ENCODE measurements around the gene LRRC15. TPM values are rescaled to one million over a fixed set of nuclear protein-coding genes. Genes with fewer than 3 reads are reported as not detected.

The LRRC15 gene
- total RNA-seq, 1 experiment from 2014 or later: 0.28 TPM

DNA sequence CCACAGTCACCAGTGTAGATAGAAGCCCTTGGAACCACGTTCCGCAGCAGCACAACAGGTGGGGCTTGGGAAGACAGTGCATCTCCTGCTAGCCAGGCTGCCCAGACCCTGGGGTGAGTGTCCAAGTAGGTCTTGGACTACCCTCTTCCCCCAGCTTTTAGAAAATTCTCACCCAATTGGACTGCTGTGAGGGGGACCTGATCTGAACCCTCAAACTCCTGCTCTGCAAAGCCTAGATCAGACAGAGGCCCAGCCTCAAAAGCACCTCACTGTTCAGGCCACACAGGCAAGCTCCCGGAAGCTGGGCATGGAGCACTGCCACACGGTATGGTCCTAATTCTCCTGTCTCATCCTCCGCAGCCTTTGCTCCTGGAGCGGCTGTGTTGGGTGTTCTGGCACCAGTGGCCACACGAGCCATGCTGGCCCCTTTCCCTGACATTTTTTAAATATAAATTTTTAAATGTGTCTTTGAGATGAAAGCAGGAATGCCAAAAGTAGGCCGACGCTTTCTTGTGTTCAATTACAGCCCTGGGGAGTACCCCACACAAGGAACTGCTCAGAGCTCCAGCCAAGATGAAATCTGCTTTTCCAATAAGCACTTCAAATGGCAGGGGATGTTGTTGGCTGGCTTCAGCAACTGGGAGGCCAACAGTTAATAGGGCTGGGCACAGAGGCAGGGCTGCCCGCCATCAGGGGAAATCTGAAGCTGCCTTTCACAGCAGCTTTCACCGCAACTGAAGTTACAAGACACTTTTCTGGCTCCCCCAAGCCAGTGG, 59.3 kb downstream of the LRRC15 start:
- peaks cover 15% of the 10 kb centered on the region for H3K4me1 ChIP-seq (ENCODE audit: control insufficient read depth, insufficient read depth, low read length)
- no peaks in the 10 kb centered on the region for H3K9me3 ChIP-seq (ENCODE audit: control insufficient read depth, insufficient read depth, low read depth, low read length)
- H3K36me3 ChIP-seq (ENCODE audit: control insufficient read depth, insufficient read depth, low read length): no peaks in the 10 kb centered on the region
- no peak overlapping the region for H3K4me3 ChIP-seq (ENCODE audit: low read depth in 2 of 2, low read length in 2 of 2)
- no peak overlapping the region for H3K27ac ChIP-seq (ENCODE audit: low read length)
- intact Hi-C loops (cut with micrococcal nuclease; ENCODE audit: unreplicated experiment): no loop called here
- TF ChIP-seq, protein P1, sequence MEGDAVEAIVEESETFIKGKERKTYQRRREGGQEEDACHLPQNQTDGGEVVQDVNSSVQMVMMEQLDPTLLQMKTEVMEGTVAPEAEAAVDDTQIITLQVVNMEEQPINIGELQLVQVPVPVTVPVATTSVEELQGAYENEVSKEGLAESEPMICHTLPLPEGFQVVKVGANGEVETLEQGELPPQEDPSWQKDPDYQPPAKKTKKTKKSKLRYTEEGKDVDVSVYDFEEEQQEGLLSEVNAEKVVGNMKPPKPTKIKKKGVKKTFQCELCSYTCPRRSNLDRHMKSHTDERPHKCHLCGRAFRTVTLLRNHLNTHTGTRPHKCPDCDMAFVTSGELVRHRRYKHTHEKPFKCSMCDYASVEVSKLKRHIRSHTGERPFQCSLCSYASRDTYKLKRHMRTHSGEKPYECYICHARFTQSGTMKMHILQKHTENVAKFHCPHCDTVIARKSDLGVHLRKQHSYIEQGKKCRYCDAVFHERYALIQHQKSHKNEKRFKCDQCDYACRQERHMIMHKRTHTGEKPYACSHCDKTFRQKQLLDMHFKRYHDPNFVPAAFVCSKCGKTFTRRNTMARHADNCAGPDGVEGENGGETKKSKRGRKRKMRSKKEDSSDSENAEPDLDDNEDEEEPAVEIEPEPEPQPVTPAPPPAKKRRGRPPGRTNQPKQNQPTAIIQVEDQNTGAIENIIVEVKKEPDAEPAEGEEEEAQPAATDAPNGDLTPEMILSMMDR (IDR thresholded peaks at IDR 0.05): no peak
- TF ChIP-seq, protein P2, sequence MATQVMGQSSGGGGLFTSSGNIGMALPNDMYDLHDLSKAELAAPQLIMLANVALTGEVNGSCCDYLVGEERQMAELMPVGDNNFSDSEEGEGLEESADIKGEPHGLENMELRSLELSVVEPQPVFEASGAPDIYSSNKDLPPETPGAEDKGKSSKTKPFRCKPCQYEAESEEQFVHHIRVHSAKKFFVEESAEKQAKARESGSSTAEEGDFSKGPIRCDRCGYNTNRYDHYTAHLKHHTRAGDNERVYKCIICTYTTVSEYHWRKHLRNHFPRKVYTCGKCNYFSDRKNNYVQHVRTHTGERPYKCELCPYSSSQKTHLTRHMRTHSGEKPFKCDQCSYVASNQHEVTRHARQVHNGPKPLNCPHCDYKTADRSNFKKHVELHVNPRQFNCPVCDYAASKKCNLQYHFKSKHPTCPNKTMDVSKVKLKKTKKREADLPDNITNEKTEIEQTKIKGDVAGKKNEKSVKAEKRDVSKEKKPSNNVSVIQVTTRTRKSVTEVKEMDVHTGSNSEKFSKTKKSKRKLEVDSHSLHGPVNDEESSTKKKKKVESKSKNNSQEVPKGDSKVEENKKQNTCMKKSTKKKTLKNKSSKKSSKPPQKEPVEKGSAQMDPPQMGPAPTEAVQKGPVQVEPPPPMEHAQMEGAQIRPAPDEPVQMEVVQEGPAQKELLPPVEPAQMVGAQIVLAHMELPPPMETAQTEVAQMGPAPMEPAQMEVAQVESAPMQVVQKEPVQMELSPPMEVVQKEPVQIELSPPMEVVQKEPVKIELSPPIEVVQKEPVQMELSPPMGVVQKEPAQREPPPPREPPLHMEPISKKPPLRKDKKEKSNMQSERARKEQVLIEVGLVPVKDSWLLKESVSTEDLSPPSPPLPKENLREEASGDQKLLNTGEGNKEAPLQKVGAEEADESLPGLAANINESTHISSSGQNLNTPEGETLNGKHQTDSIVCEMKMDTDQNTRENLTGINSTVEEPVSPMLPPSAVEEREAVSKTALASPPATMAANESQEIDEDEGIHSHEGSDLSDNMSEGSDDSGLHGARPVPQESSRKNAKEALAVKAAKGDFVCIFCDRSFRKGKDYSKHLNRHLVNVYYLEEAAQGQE (IDR thresholded peaks at IDR 0.05; ENCODE audit: insufficient read depth in 1 of 2, low read depth in 2 of 2, low read length in 1 of 2): no peak
- no peak for TF ChIP-seq SIN3A (IDR thresholded peaks at IDR 0.05; ENCODE audit: borderline replicate concordance, insufficient read depth, low read depth, low read length)
- TF ChIP-seq TCF7L2 (IDR thresholded peaks at IDR 0.05; ENCODE audit: low read depth, low read length): no peak
- TF ChIP-seq POLR2AphosphoS5 (IDR thresholded peaks at IDR 0.05; ENCODE audit: low read depth, low read length): no peak
- ATAC-seq: no peak
- DNase-seq (ENCODE audit: low read depth, low spot score): no peak
- in situ Hi-C loops (cut with HindIII; ENCODE audit: low pct_unique_long_range_greater_than_20kb, low sequenced_read_pairs): loop anchor here (25.0 kb wide), 1 partner anchor 548 kb away; no protein-coding TSS in a partner anchor
- no TSS peak for BruUV-seq (replicated peaks)
- CTCF ChIA-PET: no interaction called here
- H3K27me3 ChIP-seq (ENCODE audit: control insufficient read depth, insufficient read depth, low read length): no peaks in the 10 kb centered on the region
- POLR2A ChIA-PET: no interaction called here

DNA sequence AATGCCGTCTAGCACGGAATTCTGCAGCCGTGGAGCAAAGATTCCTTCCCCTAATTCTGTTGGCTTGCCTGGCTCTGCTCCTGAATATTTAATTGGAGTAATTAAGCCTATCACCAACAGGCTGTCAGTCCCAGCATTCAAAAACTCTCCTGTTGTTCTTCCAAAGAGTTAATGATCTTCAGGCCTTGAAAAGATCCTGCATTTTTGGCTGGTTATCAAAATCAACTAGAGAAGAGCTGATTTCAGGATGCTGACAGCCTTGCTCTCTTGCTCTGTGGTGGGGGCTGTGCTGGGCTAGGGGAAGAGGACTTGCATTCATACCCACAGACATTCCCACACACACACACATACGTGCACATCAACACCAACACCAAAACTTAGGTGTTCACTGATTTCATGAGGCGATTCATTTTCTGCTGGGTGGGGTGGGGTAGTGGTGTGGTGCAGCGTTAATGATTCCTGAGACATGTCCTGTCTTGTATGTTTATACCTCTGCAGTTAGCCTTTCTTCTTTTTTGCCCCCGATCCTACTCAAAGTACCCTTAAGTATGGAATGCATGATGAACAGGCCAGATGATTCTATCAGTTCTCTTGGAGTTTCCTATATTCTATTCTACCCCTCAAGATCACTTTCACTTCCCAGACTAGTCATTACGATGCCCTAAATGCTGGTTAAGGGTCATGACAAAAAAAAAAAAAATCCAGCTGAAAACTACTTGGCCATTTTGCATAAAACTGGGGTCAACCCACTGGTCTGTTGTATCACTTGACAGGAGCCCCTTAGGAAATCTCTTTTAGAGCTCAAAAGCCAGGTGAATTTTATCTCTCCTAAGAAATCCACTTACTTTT, 60.7 kb downstream of the LRRC15 start:
- ChIA-PET CTCF (interaction anchor here (0.7 kb wide), 1 partner anchor 106 kb away, joined by 3 read pairs; no protein-coding TSS in a partner anchor), POLR2A (interaction anchor here (0.6 to 0.7 kb wide), 4 partner anchors 31 to 238 kb away, joined by 3 to 6 read pairs (median 4); no protein-coding TSS in a partner anchor)
- in situ Hi-C loops (cut with HindIII; ENCODE audit: low pct_unique_long_range_greater_than_20kb, low sequenced_read_pairs) (loop anchor here (25.0 kb wide), 1 partner anchor 547 kb away; no protein-coding TSS in a partner anchor), intact Hi-C loops (cut with micrococcal nuclease; ENCODE audit: unreplicated experiment) (no loop called here)
- Histone ChIP-seq H3K9me3 (ENCODE audit: control insufficient read depth, insufficient read depth, low read depth, low read length) (no peaks in the 10 kb centered on the region), H3K36me3 (ENCODE audit: control insufficient read depth, insufficient read depth, low read length) (no peaks in the 10 kb centered on the region), H3K27ac (ENCODE audit: low read length) (no peak overlapping the region), H3K27me3 (ENCODE audit: control insufficient read depth, insufficient read depth, low read length) (no peaks in the 10 kb centered on the region), H3K4me1 (ENCODE audit: control insufficient read depth, insufficient read depth, low read length) (peaks cover 6% of the 10 kb centered on the region; the same call in 1 of the 2 replicates), H3K4me3 (ENCODE audit: low read depth in 2 of 2, low read length in 2 of 2) (no peak overlapping the region)
- TF ChIP-seq POLR2AphosphoS5 (IDR thresholded peaks at IDR 0.05; ENCODE audit: low read depth, low read length) (no peak), SIN3A (IDR thresholded peaks at IDR 0.05; ENCODE audit: borderline replicate concordance, insufficient read depth, low read depth, low read length) (no peak), TCF7L2 (IDR thresholded peaks at IDR 0.05; ENCODE audit: low read depth, low read length) (no peak)
- TF ChIP-seq, protein P2 (IDR thresholded peaks at IDR 0.05; ENCODE audit: insufficient read depth in 1 of 2, low read depth in 2 of 2, low read length in 1 of 2): no peak
- TF ChIP-seq, protein P1 (IDR thresholded peaks at IDR 0.05): no peak
- no peak for ATAC-seq
- DNase-seq (ENCODE audit: low read depth, low spot score): no peak
- BruUV-seq (replicated peaks): no TSS peak
